Vagina (tissue), 2 donors: ENCODE measurements around the gene RPRML.

Experiments
- CTCF ChIP-seq, 3 experiments: fragments of 450-650 bp in 2 of 3; fragments of 200-600 bp in 1 of 3; sonication (generic) in 1 of 3; IDR thresholded peaks; one replicate each; pipeline ENCODE4 v1.5.1; 2017 to 2019; ENCODE audit warnings: antibody characterized with exemption in 3 of 3, mild to moderate bottlenecking in 2 of 3, moderate library complexity in 2 of 3
- POLR2A ChIP-seq, 2 donors: fragments of 450-650 bp; IDR thresholded peaks; one replicate each; pipeline ENCODE4 v1.6.1; 2017; ENCODE audit warnings: antibody characterized with exemption in 2 of 2, mild to moderate bottlenecking in 2 of 2, moderate library complexity in 2 of 2

DNA sequence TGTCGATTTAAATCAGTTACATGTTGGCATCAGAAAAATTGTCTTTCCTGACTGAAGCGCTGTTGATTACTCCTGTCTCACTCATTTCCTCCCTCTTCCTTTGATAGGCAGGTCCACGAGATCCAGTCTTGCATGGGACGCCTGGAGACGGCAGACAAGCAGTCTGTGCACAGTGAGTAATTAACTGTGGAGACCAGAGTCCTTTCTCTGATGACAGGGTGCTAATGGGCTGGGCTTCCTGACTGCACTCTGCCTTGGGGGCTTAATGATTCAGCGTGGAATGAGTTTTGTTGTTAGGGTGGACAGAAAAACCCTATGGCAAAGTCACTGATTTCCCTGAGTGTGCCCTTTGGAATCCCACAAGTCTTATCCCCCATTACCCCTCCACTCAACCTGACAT, 49.6 kb downstream of the RPRML start:
- TF ChIP-seq POLR2A (IDR thresholded peaks at IDR 0.05), result no peak
- TF ChIP-seq CTCF (IDR thresholded peaks at IDR 0.05), result no peak
